ENCODE results near the gene CELF2. TPM values are rescaled to one million over a fixed set of nuclear protein-coding genes. Genes with fewer than 3 reads are reported as not detected.

Gene CELF2
- total and polyA plus RNA-seq, 2 experiments from 2014 or later, result 14.4 to 26.5 TPM

DNA sequence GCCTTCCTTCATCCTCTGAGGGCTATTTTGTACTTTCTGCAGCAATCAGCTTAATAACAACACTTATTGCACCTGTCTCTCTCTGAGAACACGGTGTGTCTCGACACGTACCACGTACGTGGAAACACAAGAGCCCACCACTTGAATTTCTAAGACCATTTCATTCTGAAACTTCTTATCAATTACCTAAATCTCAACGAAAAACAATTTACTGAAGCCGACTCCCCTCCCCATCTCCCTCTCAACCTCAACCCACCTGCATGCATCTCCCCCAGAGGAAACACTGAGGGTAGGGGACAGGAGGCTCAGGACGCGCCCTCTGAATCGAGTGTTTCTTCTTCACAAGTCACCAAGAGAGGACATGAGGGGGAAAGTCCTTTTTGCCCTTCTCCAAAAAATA lies 315.2 kb downstream of the CELF2 start:
- no peak overlapping the region for H2AFZ ChIP-seq
- WGBS, 2 experiments (ENCODE audit: low coverage in 1 of 2, low lambda C conversion rate in 2 of 2, missing lambda C conversion rate in 2 of 2), result 79 to 85% methylated on average over 10 of the region's 10 CpGs
- H3K9ac ChIP-seq, result no peak overlapping the region
- no peak overlapping the region for H3K4me2 ChIP-seq (ENCODE audit: unreplicated experiment)
- H3K4me1 ChIP-seq (ENCODE audit: insufficient read depth), result peaks cover 13% of the 10 kb centered on the region
- H3K36me3 ChIP-seq (ENCODE audit: low read depth), result no peaks in the 10 kb centered on the region
- H3K79me2 ChIP-seq (ENCODE audit: insufficient read depth), result no peaks in the 10 kb centered on the region
- no peaks in the 10 kb centered on the region for H4K20me1 ChIP-seq (ENCODE audit: insufficient read depth)
- no peak overlapping the region for H3K27ac ChIP-seq
- in situ Hi-C loops (cut with MboI), result no loop called here
- no peak for DNase-seq
- H3K27me3 ChIP-seq (replicated peaks; ENCODE audit: insufficient read depth), result no peaks in the 10 kb centered on the region
- TF ChIP-seq EZH2 (IDR thresholded peaks at IDR 0.05; ENCODE audit: insufficient read depth, poor library complexity, severe bottlenecking), result no peak
- no peak overlapping the region for H3K4me3 ChIP-seq
- H3F3A ChIP-seq (ENCODE audit: insufficient read depth), result no peaks in the 10 kb centered on the region
- no peaks in the 10 kb centered on the region for H3K9me2 ChIP-seq (ENCODE audit: insufficient read depth)
- no peaks in the 10 kb centered on the region for H3K9me3 ChIP-seq (ENCODE audit: low read depth)

DNA sequence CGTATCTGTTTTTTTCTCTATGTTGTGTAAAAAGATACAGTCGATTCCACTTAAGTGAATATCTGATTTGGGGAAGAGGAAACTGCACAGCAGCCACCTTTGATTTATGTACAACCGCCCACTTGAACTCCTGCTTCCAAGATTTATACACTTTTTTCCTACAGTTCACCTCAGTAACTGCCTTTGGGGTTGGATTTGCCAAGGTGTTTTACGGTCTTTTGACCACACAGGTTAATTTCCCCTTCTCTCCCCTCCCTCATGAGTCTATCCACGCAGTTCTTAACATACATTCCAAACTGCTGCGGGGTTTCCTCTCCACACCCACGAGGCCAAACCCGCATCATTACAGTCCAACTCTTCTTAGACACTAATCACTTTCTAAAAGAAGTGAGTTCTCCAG lies 316.8 kb downstream of the CELF2 start:
- Histone ChIP-seq H3K9ac (no peak overlapping the region), H3K27me3 (replicated peaks; ENCODE audit: insufficient read depth) (no peaks in the 10 kb centered on the region), H3K36me3 (ENCODE audit: low read depth) (no peaks in the 10 kb centered on the region), H3K9me2 (ENCODE audit: insufficient read depth) (no peaks in the 10 kb centered on the region), H3K4me3 (no peak overlapping the region), H3K79me2 (ENCODE audit: insufficient read depth) (no peaks in the 10 kb centered on the region), H3F3A (ENCODE audit: insufficient read depth) (no peaks in the 10 kb centered on the region), H3K27ac (no peak overlapping the region), H3K4me2 (ENCODE audit: unreplicated experiment) (no peak overlapping the region), H3K9me3 (ENCODE audit: low read depth) (no peaks in the 10 kb centered on the region), H2AFZ (no peak overlapping the region), H4K20me1 (ENCODE audit: insufficient read depth) (no peaks in the 10 kb centered on the region), H3K4me1 (ENCODE audit: insufficient read depth) (peaks cover 9% of the 10 kb centered on the region)
- WGBS, 2 experiments (ENCODE audit: low coverage in 1 of 2, low lambda C conversion rate in 2 of 2, missing lambda C conversion rate in 2 of 2), result 60 to 63% methylated on average over 8 of the region's 8 CpGs
- TF ChIP-seq EZH2 (IDR thresholded peaks at IDR 0.05; ENCODE audit: insufficient read depth, poor library complexity, severe bottlenecking), result no peak
- no peak for TF ChIP-seq EZH2phosphoT487 (IDR thresholded peaks at IDR 0.05; ENCODE audit: insufficient read depth, low read depth)
- no peak for DNase-seq
- in situ Hi-C loops (cut with MboI), result no loop called here

DNA sequence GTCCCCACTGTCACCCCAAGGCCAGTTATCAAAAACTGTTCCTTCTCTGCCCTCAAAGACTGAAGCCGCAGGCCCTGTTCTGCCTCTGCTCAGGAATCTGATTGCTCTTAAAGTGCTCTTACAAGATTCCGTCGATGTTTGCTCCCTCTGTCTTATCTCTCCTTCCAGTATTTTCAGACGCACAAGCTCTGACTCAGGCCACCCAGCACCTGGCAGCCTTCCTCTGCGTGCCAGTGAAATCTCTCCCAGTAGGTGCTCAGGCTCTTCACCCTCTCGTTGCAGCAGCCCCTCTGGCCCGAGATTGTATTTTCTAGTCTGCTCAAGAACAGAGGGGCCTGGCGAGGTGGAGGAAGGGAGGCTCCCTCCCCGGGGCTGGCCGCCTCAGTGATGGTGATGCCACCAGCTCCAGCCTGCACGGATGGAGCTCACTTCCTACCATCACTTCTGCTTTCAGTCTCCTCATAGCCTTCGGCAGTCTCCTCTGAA lies 317.5 kb downstream of the CELF2 start:
- H3K4me3 ChIP-seq, result no peak overlapping the region
- H3K27ac ChIP-seq, result no peak overlapping the region
- H3K79me2 ChIP-seq (ENCODE audit: insufficient read depth), result no peaks in the 10 kb centered on the region
- TF ChIP-seq EZH2phosphoT487 (IDR thresholded peaks at IDR 0.05; ENCODE audit: insufficient read depth, low read depth), result no peak
- no peak for TF ChIP-seq EZH2 (IDR thresholded peaks at IDR 0.05; ENCODE audit: insufficient read depth, poor library complexity, severe bottlenecking)
- in situ Hi-C loops (cut with MboI), result no loop called here
- no peaks in the 10 kb centered on the region for H3K9me2 ChIP-seq (ENCODE audit: insufficient read depth)
- no peaks in the 10 kb centered on the region for H4K20me1 ChIP-seq (ENCODE audit: insufficient read depth)
- 51 to 57% methylated on average over 12 of the region's 12 CpGs for WGBS, 2 experiments (ENCODE audit: low coverage in 1 of 2, low lambda C conversion rate in 2 of 2, missing lambda C conversion rate in 2 of 2)
- H3K27me3 ChIP-seq (replicated peaks; ENCODE audit: insufficient read depth), result no peaks in the 10 kb centered on the region
- H3F3A ChIP-seq (ENCODE audit: insufficient read depth), result no peaks in the 10 kb centered on the region
- no peaks in the 10 kb centered on the region for H3K36me3 ChIP-seq (ENCODE audit: low read depth)
- H3K4me1 ChIP-seq (ENCODE audit: insufficient read depth), result peaks cover 7% of the 10 kb centered on the region; the same call in 1 of the 2 replicates
- no peak overlapping the region for H3K9ac ChIP-seq
- H2AFZ ChIP-seq, result no peak overlapping the region
- no peaks in the 10 kb centered on the region for H3K9me3 ChIP-seq (ENCODE audit: low read depth)
- no peak overlapping the region for H3K4me2 ChIP-seq (ENCODE audit: unreplicated experiment)
- DNase-seq, result no peak

DNA sequence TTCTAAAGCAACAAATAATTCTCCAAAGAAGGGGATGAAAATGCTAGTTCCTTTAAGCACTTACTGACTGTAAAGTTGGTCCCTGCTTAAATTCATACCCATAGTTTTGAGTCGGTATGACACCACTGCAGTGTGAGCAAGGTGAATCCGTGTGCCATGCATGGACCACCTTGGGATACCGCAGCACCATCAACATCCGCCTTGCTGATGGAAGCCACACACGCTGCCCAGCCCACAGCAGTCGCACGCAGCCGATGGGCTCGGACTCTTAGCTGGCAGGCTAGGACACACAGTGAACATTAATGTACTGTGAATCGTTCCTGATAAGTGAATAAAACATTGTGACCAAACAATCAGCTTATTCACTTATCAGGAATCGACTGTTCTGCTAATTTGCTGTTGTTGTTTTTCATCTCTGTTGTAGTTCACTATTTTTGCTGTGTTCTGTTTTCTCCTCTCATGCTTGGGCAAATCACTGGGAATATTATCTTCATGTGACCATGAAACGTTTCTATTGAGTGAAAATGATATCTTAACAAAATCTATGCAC lies 318.3 kb downstream of the CELF2 start:
- H4K20me1 ChIP-seq (ENCODE audit: insufficient read depth), result no peaks in the 10 kb centered on the region
- H3K9ac ChIP-seq, result no peak overlapping the region
- no peak for DNase-seq
- H2AFZ ChIP-seq, result no peak overlapping the region
- H3K9me3 ChIP-seq (ENCODE audit: low read depth), result no peaks in the 10 kb centered on the region
- H3K27me3 ChIP-seq (replicated peaks; ENCODE audit: insufficient read depth), result no peaks in the 10 kb centered on the region; the same call in 1 of the 2 replicates
- H3K36me3 ChIP-seq (ENCODE audit: low read depth), result no peaks in the 10 kb centered on the region
- WGBS, 2 experiments (ENCODE audit: low coverage in 1 of 2, low lambda C conversion rate in 2 of 2, missing lambda C conversion rate in 2 of 2), result 69 to 76% methylated on average over 12 of the region's 12 CpGs
- H3K9me2 ChIP-seq (ENCODE audit: insufficient read depth), result no peaks in the 10 kb centered on the region
- in situ Hi-C loops (cut with MboI), result no loop called here
- H3F3A ChIP-seq (ENCODE audit: insufficient read depth), result no peaks in the 10 kb centered on the region
- no peak overlapping the region for H3K27ac ChIP-seq
- H3K4me3 ChIP-seq, result no peak overlapping the region
- H3K79me2 ChIP-seq (ENCODE audit: insufficient read depth), result no peaks in the 10 kb centered on the region
- TF ChIP-seq EZH2phosphoT487 (IDR thresholded peaks at IDR 0.05; ENCODE audit: insufficient read depth, low read depth) (no peak), EZH2 (IDR thresholded peaks at IDR 0.05; ENCODE audit: insufficient read depth, poor library complexity, severe bottlenecking) (no peak)
- H3K4me1 ChIP-seq (ENCODE audit: insufficient read depth), result peaks cover under 1% of the 10 kb centered on the region; the same call in 1 of the 2 replicates
- H3K4me2 ChIP-seq (ENCODE audit: unreplicated experiment), result no peak overlapping the region

Measured in GM23248 (cell line).